ENCODE data around the gene DNAJB2. TPM values are rescaled to one million over a fixed set of nuclear protein-coding genes. Genes with fewer than 3 reads are reported as not detected.
"Not testable (repeated sequence)": the region's sequence is repeated elsewhere in the genome, so short reads cannot be mapped to it uniquely, and the experiment has no call there.

DNAJB2 gene
- polyA plus RNA-seq, 3 donors = 1.7 to 55.4 (median 1.9) TPM

DNA sequence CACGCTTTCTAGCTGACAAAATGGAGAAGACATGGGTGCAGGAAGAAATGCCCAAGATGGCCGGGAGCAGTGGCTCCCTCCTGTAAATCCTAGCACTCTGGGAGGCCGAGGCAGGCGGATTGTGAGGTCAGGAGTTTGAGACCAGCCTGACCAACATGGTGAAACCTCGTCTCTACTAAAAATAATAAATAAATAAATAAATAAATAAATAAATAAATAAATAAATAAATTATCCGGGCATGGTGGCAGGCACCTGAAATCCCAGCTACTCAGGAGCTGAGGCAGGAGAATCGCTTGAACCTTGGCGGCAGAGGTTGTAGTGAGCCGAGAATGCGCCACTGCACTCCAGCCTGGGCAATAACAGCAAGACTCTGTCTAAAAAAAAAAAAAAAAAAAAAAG, 20.2 kb upstream of the DNAJB2 start:
- H3K79me2 ChIP-seq (ENCODE audit: insufficient read depth, low read length); H3K9ac ChIP-seq (ENCODE audit: insufficient read depth, low read length, poor library complexity, severe bottlenecking); H3K4me1 Mint-ChIP-seq; intact Hi-C loops (cut with micrococcal nuclease); H2AFZ ChIP-seq (ENCODE audit: insufficient read depth, low read depth, low read length, poor library complexity, severe bottlenecking); H3K9me3 ChIP-seq (replicated peaks in 1 of 2; ENCODE audit: control insufficient read depth in 1 of 2, insufficient read depth in 1 of 2, low read length in 2 of 2); H3K36me3 Mint-ChIP-seq; H3K4me3 Mint-ChIP-seq; H4K20me1 ChIP-seq (ENCODE audit: insufficient read depth, low read length); H3K36me3 ChIP-seq (replicated peaks in 1 of 2; ENCODE audit: control insufficient read depth in 1 of 2, insufficient read depth in 2 of 2, low read length in 2 of 2); H3K27ac ChIP-seq (ENCODE audit: low read depth in 1 of 2, low read length in 2 of 2); H3K9me3 Mint-ChIP-seq; H3K27me3 ChIP-seq (ENCODE audit: control insufficient read depth in 2 of 2, insufficient read depth in 2 of 2, low read length in 2 of 2); H3K4me3 ChIP-seq (replicated peaks in 1 of 3; ENCODE audit: low read depth in 2 of 3, low read length in 3 of 3); DNase-seq; H3K27ac Mint-ChIP-seq; H3K4me2 ChIP-seq (replicated peaks; ENCODE audit: extremely low read depth, low read length, poor library complexity, severe bottlenecking): not testable (repeated sequence)
- H3K27me3 Mint-ChIP-seq (ENCODE audit: low read depth in 3 of 3) = peaks cover 3 to 13% (median 5%) of the 10 kb centered on the region in 3 donors
- 100% methylated on average over 1 of the region's 10 CpGs for WGBS (ENCODE audit: insufficient coverage)
- peaks cover 9 to 13% of the 10 kb centered on the region in 2 donors for H3K4me1 ChIP-seq (ENCODE audit: control insufficient read depth in 1 of 2, insufficient read depth in 2 of 2, low read length in 2 of 2)

DNA sequence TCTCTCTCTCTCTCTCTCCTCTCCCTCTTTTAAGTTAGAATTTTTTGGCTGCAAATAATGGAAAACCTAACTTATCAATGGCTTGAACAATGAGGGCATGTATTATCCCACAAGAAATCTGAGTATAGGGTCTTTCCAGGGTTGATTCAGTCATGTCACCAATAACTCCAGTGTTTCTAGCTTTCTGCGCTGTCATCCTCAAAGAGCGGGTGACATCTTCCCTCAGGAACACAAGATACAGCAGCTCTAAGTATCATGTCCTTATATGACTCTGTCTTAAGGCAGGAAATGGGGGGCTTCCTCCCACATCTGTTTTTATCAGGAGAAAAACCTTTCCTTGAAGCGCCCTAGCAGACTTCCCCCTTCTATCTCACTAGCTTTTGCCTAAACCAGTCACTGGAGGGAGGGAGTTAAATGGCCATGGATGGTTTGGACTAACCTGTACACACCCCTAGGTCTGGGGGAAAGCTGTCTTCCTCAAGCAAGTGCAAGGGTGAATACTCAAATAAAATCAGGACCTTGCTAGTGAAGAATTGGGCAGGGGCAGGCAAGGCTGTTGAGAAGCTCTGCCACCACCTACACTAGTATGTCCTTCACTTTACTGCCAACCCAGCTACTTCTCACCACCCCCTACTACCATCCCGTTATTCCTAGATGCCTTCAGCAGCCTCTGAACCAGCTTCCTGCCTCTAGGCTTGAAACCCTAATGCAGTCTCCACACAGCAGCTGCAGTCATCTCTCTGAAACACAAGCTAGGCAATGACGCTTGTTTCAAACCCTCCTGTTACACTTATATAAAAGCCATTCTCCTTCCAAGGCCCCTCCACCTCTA, 17.9 kb upstream of the DNAJB2 start:
- H3K36me3 Mint-ChIP-seq = no peaks in the 10 kb centered on the region
- Histone ChIP-seq H3K27me3 (ENCODE audit: control insufficient read depth in 2 of 2, insufficient read depth in 2 of 2, low read length in 2 of 2) (no peaks in the 10 kb centered on the region), H3K4me3 (replicated peaks in 1 of 3; ENCODE audit: low read depth in 2 of 3, low read length in 3 of 3) (no peak overlapping the region), H3K9ac (ENCODE audit: insufficient read depth, low read length, poor library complexity, severe bottlenecking) (no peak overlapping the region), H3K36me3 (replicated peaks in 1 of 2; ENCODE audit: control insufficient read depth in 1 of 2, insufficient read depth in 2 of 2, low read length in 2 of 2) (no peaks in the 10 kb centered on the region), H4K20me1 (ENCODE audit: insufficient read depth, low read length) (no peaks in the 10 kb centered on the region), H3K4me2 (replicated peaks; ENCODE audit: extremely low read depth, low read length, poor library complexity, severe bottlenecking) (no peak overlapping the region), H3K9me3 (replicated peaks in 1 of 2; ENCODE audit: control insufficient read depth in 1 of 2, insufficient read depth in 1 of 2, low read length in 2 of 2) (no peaks in the 10 kb centered on the region), H2AFZ (ENCODE audit: insufficient read depth, low read depth, low read length, poor library complexity, severe bottlenecking) (no peak overlapping the region), H3K27ac (ENCODE audit: low read depth in 1 of 2, low read length in 2 of 2) (no peak overlapping the region), H3K4me1 (ENCODE audit: control insufficient read depth in 1 of 2, insufficient read depth in 2 of 2, low read length in 2 of 2) (no peaks in the 10 kb centered on the region), H3K79me2 (ENCODE audit: insufficient read depth, low read length) (no peaks in the 10 kb centered on the region)
- no peak for DNase-seq
- H3K4me3 Mint-ChIP-seq = peak overlapping the region; percentile 10 to 42
- TF ChIP-seq, protein P1, sequence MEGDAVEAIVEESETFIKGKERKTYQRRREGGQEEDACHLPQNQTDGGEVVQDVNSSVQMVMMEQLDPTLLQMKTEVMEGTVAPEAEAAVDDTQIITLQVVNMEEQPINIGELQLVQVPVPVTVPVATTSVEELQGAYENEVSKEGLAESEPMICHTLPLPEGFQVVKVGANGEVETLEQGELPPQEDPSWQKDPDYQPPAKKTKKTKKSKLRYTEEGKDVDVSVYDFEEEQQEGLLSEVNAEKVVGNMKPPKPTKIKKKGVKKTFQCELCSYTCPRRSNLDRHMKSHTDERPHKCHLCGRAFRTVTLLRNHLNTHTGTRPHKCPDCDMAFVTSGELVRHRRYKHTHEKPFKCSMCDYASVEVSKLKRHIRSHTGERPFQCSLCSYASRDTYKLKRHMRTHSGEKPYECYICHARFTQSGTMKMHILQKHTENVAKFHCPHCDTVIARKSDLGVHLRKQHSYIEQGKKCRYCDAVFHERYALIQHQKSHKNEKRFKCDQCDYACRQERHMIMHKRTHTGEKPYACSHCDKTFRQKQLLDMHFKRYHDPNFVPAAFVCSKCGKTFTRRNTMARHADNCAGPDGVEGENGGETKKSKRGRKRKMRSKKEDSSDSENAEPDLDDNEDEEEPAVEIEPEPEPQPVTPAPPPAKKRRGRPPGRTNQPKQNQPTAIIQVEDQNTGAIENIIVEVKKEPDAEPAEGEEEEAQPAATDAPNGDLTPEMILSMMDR (IDR thresholded peaks at IDR 0.05) = no peak
- H3K9me3 Mint-ChIP-seq = no peaks in the 10 kb centered on the region
- H3K27ac Mint-ChIP-seq = no peak overlapping the region
- H3K4me1 Mint-ChIP-seq = no peaks in the 10 kb centered on the region
- intact Hi-C loops (cut with micrococcal nuclease) = no loop called here
- 67% methylated on average over 2 of the region's 5 CpGs for WGBS (ENCODE audit: insufficient coverage)
- peaks cover 3 to 17% (median 5%) of the 10 kb centered on the region in 3 donors for H3K27me3 Mint-ChIP-seq (ENCODE audit: low read depth in 3 of 3)

Data from CD14-positive monocyte (primary cell).